GM12865 (cell line): ENCODE results near the gene NUP54.

ENCODE experiments used
- DNase-seq: peaks from one replicate; pipeline ENCODE4 v3.0.0; 2010; ENCODE audit warnings: low read depth
- H3K4me3 ChIP-seq: 2 replicates; pipeline ENCODE4 v1.5.1; 2011; ENCODE audit warnings: mild to moderate bottlenecking, low read depth, low read length, control low read depth
- CTCF ChIP-seq: IDR thresholded peaks from 2 replicates; pipeline ENCODE4 v1.5.1; 2011; ENCODE audit warnings: low read length, control low read depth, low read depth, inconsistent platforms; ENCODE audit not compliant: insufficient read depth; ENCODE audit errors: missing control alignments

Gene NUP54

GRCh38 chr4:76091052-76091451 lies 57.1 kb downstream of the NUP54 start:
- TF ChIP-seq CTCF = no peak
- DNase-seq = no peak
- H3K4me3 ChIP-seq = no peak overlapping the region

DNA sequence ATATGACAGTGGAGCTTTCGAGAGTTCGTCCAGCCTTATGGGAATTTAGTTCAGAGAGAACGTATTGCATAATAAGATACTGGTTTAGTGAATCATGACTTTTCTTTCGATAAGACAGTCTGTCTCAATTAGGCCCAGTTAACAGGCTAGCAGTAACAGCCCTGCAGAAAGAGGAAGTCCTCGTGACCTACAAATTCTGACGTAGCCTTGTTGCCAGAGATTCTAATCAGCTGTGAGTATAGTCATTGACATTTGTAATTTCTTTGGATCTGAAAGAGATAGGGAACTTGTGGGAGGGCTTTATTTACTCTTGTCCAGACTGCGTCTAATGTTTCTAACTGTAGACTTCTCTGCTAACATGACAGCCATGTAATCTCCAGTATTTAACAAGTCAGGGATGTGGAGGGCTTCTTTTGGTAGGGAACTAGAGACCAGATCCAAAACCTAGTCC lies 57.9 kb downstream of the NUP54 start:
- H3K4me3 ChIP-seq = no peak overlapping the region
- TF ChIP-seq CTCF = no peak
- peak; percentile 7 for DNase-seq

DNA sequence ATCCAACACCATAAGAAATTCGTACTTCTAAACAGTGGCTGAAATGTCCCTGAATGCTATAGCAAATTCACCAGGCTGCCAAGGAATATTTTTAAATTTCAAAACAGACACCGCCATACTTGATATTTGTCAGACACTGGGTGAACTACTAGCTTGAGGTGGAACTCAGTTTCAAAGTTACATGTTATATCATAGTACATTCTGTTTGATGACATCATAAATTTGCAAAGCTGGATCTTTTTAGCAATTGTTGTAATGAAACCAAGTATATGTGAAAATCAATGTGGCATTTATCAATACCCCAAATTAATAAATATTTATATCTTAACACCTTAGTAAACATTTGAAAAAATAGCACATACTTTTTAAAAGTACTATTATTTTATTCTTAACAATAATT lies 59.5 kb downstream of the NUP54 start:
- H3K4me3 ChIP-seq = no peak overlapping the region
- DNase-seq = no peak
- no peak for TF ChIP-seq CTCF

- DNase-seq = peak; percentile 39
- H3K4me3 ChIP-seq = no peak overlapping the region
- peak; percentile 30 for TF ChIP-seq CTCF
Measured at GRCh38 chr4:76087007-76087769, 61.0 kb downstream of the NUP54 start.

- DNase-seq = no peak
- H3K4me3 ChIP-seq = no peak overlapping the region
- TF ChIP-seq CTCF = no peak
Measured at GRCh38 chr4:76084542-76084941, 63.7 kb downstream of the NUP54 start.

DNA sequence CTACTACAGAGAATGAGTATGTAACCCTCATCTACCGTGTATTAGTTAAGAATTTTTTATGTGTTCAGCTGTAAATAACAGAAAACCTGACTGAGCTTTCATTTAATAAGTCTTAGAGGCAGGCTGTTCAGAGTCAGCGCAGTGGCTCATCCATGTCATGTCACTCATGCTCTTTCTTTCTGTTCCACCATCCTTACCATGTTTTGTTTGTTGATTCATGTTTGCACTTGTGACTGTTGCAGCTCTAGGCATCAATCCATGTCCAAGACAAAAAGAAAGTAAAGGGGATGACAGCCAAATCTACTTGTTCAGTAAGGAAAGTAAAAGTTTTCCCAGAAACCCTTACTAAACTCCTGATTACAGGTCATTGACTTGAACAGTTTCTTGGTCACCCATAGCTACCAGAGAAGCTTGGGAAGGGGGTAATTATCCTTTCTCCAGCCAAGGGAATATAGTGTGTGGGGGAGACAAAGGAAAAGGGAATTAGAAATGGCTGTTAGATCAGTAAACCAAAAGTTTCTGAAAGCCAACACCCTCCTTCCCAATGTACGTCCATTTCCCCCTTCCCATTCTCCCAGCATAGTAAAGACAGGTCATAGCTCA lies 64.7 kb downstream of the NUP54 start:
- TF ChIP-seq CTCF = no peak
- no peak overlapping the region for H3K4me3 ChIP-seq
- no peak for DNase-seq
